Measurements from ENCODE around the gene CSPG4.
"Not testable (repeated sequence)": the region's sequence is repeated elsewhere in the genome, so short reads cannot be mapped to it uniquely, and the experiment has no call there.

GRCh38 chr15:75689429-75689828 lies 23.2 kb downstream of the CSPG4 start:
- TF ChIP-seq POLR2A, POLR2AphosphoS5 (IDR thresholded peaks at IDR 0.05): not testable (repeated sequence)
